GM21515 (cell line): ENCODE data around the gene GALNS.

Experiments
- ATAC-seq: cut with Tn5 transposase; IDR thresholded peaks from one replicate; pipeline ENCODE4 v1.9.1; 2021; ENCODE audit not compliant: unreplicated experiment

Gene GALNS

GRCh38 chr16:88861359-88861758 is 4.6 kb upstream of the GALNS start:
- ATAC-seq: no peak

GRCh38 chr16:88859381-88860091 is 2.8 kb upstream of the GALNS start:
- no peak for ATAC-seq

DNA sequence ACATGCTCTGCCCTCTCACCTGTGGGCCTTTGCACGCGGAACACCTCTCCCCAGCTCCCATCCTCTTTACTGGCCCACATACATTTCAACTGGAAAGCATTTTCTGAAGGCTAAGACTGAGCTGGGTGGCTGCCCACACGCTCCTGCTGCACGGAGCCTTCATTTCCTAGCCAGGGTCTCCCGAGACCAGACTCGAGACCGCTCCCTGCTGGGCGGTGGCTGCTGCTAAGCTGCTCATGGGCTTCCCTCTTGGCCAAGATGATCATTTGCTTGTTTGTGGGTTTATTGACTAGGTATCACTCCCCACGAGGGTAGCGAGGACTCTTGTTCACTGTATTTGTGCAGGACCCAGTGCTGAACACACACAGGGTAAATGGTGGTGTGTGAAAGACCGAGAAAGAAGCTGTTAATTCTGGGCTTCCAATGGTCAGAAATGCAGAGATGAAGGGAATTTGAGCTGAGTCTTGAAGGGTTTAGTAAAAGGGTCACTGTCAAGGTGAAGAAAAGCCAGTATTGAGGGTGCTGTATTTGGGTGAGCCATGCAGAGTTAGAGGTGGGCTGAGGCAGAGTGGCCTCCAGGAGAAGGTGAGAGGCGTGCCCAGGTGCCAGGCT is 1.1 kb upstream of the GALNS start:
- peak; percentile 38 for ATAC-seq

DNA sequence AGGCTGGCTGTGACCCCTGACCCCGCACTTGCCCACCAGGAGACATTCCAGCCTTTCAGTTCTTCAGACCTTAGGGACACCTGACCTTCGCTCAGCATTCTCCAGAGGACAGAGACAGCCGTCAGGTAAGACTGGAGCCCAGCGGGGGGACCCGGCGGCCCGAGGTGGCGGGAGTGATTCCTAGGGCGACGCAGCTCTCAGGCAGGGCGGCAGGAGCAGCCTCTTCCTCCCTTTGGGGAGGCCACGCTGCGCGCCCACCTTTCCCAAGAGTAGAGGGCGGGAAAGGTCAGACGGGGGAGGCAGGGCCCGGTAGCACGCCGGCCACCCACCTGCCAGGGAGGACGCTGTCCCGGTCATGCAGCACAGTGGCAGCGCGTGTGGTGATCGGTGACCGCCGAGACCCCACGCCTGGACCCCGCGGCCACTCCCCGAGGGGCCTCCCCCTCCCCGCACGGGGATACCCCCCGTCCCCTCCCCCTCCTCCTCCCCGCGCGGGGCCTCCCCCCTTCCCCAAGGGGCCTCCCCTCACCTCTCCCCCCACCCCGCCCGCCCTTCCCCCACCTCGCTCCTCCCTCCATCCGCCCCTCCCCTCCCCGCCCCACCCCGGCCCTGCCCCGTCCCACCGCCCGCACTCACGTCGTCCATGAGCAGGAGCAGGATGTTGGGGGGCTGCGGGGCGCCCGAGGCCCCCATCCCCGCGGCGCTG is 472 bp downstream of the GALNS start:
- ATAC-seq: no peak

DNA sequence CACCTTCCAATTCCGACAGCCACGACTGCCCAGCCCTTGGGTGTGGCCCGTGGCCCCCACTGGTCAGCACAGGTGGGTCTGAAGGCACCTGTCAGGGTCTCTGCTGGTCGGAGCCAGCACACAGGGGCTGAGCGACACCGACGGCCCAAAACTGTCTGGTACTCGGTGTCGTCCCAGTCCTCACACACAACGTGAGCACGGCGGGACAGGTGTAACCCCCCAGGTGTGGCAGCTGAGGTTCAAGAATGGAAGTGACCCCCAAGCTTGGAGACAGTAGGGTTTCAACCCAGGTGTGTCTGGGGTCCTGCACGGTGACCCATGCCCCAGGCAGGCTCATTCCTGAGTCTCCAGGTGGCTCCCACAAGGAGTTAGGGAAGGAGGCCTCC is 1.0 kb downstream of the GALNS start:
- ATAC-seq: no peak

GRCh38 chr16:88855176-88855575 is 1.6 kb downstream of the GALNS start:
- ATAC-seq: no peak

GRCh38 chr16:88854306-88855111 is 2.2 kb downstream of the GALNS start:
- ATAC-seq: no peak

GRCh38 chr16:88853325-88853941 is 3.3 kb downstream of the GALNS start:
- no peak for ATAC-seq

DNA sequence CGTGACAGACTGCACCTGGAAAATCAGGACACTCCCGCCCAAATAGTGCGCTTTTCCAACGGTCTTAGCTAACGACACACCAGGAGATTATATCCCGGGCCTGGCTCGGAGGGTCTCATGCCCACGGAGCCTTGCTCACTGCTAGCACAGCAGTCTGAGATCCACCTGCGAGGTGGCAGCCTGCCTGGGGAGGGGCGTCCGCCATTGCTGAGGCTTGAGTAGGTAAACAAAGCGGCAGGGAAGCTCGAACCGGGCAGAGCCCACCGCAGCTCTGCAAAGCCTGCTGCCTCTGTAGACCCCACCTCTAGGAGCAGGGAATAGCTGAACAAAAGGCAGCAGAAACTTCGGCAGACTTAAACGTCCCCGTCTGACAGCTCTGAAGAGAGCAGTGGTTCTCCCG is 5.1 kb downstream of the GALNS start:
- ATAC-seq: no peak

GRCh38 chr16:88850531-88851199 is 6.1 kb downstream of the GALNS start:
- no peak for ATAC-seq

DNA sequence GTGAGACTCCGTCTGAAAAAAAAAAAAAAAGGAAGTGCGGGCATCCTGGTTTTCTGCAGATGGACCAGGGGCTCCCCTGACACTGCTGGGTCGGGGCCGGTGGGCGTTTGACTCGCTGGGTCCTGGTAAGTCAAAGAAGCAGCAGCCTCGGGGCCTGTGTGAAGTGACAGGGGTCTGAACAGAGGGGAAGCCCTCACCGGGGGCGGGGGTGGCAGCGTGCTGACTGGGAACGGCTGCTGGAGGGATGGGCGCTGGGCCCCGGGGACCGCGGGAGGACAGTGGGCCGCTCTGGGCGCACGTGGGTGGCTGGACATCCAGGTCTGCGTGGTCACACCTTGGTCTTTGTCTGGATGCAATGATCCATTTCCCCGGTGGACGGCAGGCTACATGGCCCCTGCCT is 8.2 kb downstream of the GALNS start:
- no peak for ATAC-seq

- ATAC-seq: no peak
Measured at GRCh38 chr16:88847654-88848053, 9.1 kb downstream of the GALNS start.

DNA sequence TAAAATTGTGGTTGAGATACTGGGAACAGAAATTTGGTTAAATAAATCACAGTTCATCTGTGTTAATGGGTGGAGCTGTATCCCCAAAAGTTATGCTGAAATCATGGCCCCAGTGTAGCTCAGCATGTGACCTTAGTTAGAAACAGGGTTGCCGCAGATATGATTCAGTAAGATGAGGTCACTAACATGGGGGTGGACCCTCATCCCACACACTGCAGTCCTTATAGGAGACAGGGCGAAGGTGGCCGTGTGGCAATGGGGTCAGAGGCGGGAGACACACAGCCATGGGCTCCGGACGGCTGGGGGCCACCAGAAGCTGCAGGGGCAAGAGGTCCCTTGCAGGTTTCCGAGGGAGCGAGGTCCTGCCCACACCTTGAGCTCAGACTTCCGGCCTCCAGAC is 10.7 kb downstream of the GALNS start:
- no peak for ATAC-seq

- no peak for ATAC-seq
Measured at GRCh38 chr16:88844419-88845036, 12.2 kb downstream of the GALNS start.

- no peak for ATAC-seq
Measured at GRCh38 chr16:88843256-88843655, 13.5 kb downstream of the GALNS start.

DNA sequence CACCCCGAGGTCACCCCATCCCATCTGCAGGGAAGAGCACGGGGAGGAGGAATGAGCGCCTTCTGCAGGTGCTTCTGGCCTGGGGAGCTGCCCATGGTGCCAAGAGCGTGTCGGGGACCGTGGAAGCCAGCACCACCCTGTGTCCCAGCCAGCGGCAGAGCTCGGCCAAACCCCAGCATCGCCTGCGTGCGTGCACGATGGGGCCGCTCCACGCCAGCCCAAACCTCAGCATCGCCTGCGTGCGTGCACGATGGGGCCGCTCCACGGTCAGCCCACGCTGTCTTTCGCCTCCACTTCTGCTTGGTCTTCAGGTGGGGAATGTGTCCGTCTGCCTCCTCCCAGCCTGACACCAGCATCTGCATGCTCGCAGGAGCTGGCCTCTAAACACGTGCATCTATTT is 13.9 kb downstream of the GALNS start:
- ATAC-seq: no peak

DNA sequence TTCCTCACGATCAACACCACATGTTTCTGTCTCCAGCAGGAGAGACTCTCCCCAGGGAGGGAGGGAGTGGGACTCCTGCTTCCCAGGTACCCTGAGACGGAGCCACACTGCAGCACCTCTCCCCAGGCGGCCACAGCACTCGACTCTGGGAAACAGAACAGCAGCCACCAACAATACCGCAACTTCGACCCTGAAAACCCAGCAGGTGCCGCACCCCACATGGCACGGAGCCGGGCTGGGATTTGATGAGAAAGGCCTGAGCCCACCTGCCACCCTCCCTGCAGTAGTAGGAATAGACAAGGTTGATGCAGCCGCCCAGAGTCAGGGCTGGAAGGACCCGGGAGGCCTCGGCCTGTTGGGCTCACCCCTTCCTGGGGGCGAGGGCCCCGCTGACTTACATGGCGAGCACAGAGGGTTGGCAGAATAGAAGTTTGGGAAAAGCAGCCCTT is 14.4 kb downstream of the GALNS start:
- no peak for ATAC-seq

GRCh38 chr16:88841521-88842307 is 15.0 kb downstream of the GALNS start:
- no peak for ATAC-seq

GRCh38 chr16:88840600-88841215 is 16.0 kb downstream of the GALNS start:
- no peak for ATAC-seq
